K562 (cell line): Measurements from ENCODE around the gene CDK9. TPM values are rescaled to one million over a fixed set of nuclear protein-coding genes. Genes with fewer than 3 reads are reported as not detected.

ENCODE experiments used
- ATAC-seq: fragments of 200-7000 bp; cut with Tn5 transposase; 3 replicates; pipeline ENCODE4 v1.9.1; 2020; ENCODE audit warnings: moderate library complexity
- BruUV-seq: library from RNA; stranded (reverse); fragments of 400-500 nt; replicated peaks from 2 replicates; lab custom pipeline; 2021; lab: Mats Ljungman, UMichigan
- CTCF ChIA-PET: fragments of 300-600 bp; formaldehyde crosslinking; extraction: SDS; loops from one replicate; lab custom pipeline; 2021; ENCODE audit warnings: low intra/inter-chr PET ratio; lab: Yijun Ruan, JAX
- POLR2A ChIA-PET: fragments of 300-600, 350-650 bp; sonication (Branson Sonifier 250); formaldehyde crosslinking; extraction: SDS; loops from one replicate; lab custom pipeline; 2021; ENCODE audit warnings: antibody characterized with exemption, inconsistent platforms; lab: Yijun Ruan, JAX
- DNase-seq, 4 experiments: peaks; one replicate each; pipeline versions ENCODE4 v3.0.0 to v3.0.0-alpha.2; 2011 to 2018; ENCODE audit warnings: low spot score in 3 of 4, mixed read lengths in 3 of 4; ENCODE audit errors: extremely low read depth in 1 of 4
- FAIRE-seq: peaks from 2 replicates; lab custom pipeline; 2011; peaks lifted over from hg19 to GRCh38; lab: Jason Lieb, UNC
- H2AFZ ChIP-seq: 2 replicates; pipeline ENCODE4 v1.6.0; 2011; ENCODE audit warnings: low read depth, low read length, control low read depth, inconsistent platforms
- H3K27ac ChIP-seq: fragments of 200-600 bp; 3 replicates; pipeline ENCODE4 v1.8.0; 2011; ENCODE audit warnings: low read depth, mild to moderate bottlenecking, control low read depth, inconsistent platforms, low read length, moderate library complexity, mixed read lengths; ENCODE audit errors: extremely low read depth
- H3K27me3 ChIP-seq, 2 experiments: fragments of 300-600 bp in 1 of 2; 2 replicates in 1 of 2; 3 replicates in 1 of 2; pipeline versions ENCODE4 v1.6.0 to v1.8.0; 2011; ENCODE audit warnings: inconsistent platforms in 2 of 2, low read length in 2 of 2, mild to moderate bottlenecking in 1 of 2, mixed read lengths in 1 of 2, moderate library complexity in 1 of 2; ENCODE audit not compliant: control insufficient read depth in 2 of 2, insufficient read depth in 2 of 2
- H3K36me3 ChIP-seq: fragments of 300-600 bp; 3 replicates; pipeline ENCODE4 v1.8.0; 2011; ENCODE audit warnings: mild to moderate bottlenecking, low read length, inconsistent platforms; ENCODE audit not compliant: control insufficient read depth, insufficient read depth
- H3K4me1 ChIP-seq, 2 experiments: fragments of 200-600 bp in 1 of 2; replicated peaks in 1 of 2; 2 replicates in 1 of 2; 3 replicates in 1 of 2; pipeline versions ENCODE4 v1.5.1 to v1.8.0; 2011; ENCODE audit warnings: inconsistent platforms in 2 of 2, low read length in 2 of 2, mild to moderate bottlenecking in 1 of 2, mixed read lengths in 1 of 2, moderate library complexity in 1 of 2; ENCODE audit not compliant: control insufficient read depth in 2 of 2, insufficient read depth in 2 of 2
- H3K4me2 ChIP-seq: 2 replicates; pipeline ENCODE4 v1.6.1; 2011; ENCODE audit warnings: low read length, control low read depth, inconsistent platforms, mixed read lengths; ENCODE audit not compliant: insufficient read depth
- H3K4me3 ChIP-seq: fragments of 200-600 bp; sonication (generic), shearing (Covaris generic); 2 replicates; pipeline ENCODE4 v1.5.1; 2016; ENCODE audit warnings: control low read depth, inconsistent platforms
- H3K79me2 ChIP-seq: fragments of 200-600 bp; 3 replicates; pipeline ENCODE4 v1.8.0; 2011; ENCODE audit warnings: low read length, inconsistent platforms; ENCODE audit not compliant: control insufficient read depth, insufficient read depth
- H3K9ac ChIP-seq, 2 experiments: 2 replicates each; pipeline versions ENCODE4 v1.6.0 to v1.6.1; 2011; ENCODE audit warnings: low read depth in 2 of 2, low read length in 2 of 2, control low read depth in 1 of 2, inconsistent platforms in 1 of 2, mild to moderate bottlenecking in 1 of 2, mixed read lengths in 1 of 2; ENCODE audit not compliant: insufficient read depth in 1 of 2
- H3K9me1 ChIP-seq: one replicate; pipeline ENCODE4 v1.6.0; 2011; ENCODE audit warnings: inconsistent platforms, mild to moderate bottlenecking, low read length, moderate library complexity; ENCODE audit not compliant: control insufficient read depth, insufficient read depth
- H3K9me3 ChIP-seq: replicated peaks from 2 replicates; pipeline ENCODE4 v1.5.1; 2011; ENCODE audit warnings: low read depth, low read length, inconsistent platforms; ENCODE audit not compliant: control insufficient read depth, insufficient read depth
- H4K20me1 ChIP-seq: replicated peaks from 2 replicates; pipeline ENCODE4 v1.6.1; 2011; ENCODE audit warnings: low read length, inconsistent platforms, mixed read lengths; ENCODE audit not compliant: control insufficient read depth, insufficient read depth
- BRD4 ChIP-seq: fragments of 200-600 bp; sonication (generic); IDR thresholded peaks from 2 replicates; pipeline ENCODE4 v1.6.1; 2017; ENCODE audit warnings: inconsistent platforms
- E2F6 ChIP-seq, 2 experiments: IDR thresholded peaks; 2 replicates each; pipeline ENCODE4 v1.6.1; 2011; ENCODE audit warnings: borderline replicate concordance in 1 of 2, control low read depth in 1 of 2, low read depth in 1 of 2, low read length in 1 of 2, mild to moderate bottlenecking in 1 of 2, mixed read lengths in 1 of 2, moderate library complexity in 1 of 2; ENCODE audit not compliant: insufficient read depth in 1 of 2, insufficient read length in 1 of 2, poor library complexity in 1 of 2, severe bottlenecking in 1 of 2; ENCODE audit errors: extremely low read depth in 1 of 2
- FOXK1 ChIP-seq: sonication (generic); formaldehyde crosslinking; IDR thresholded peaks from 2 replicates; pipeline ENCODE4 v1.8.0; 2022; ENCODE audit warnings: missing genetic modification reagents, mild to moderate bottlenecking, borderline replicate concordance
- HDGF ChIP-seq: fragments of 450-650 bp; IDR thresholded peaks from 2 replicates; pipeline ENCODE4 v1.6.1; 2016
- HMG20A ChIP-seq: fragments of 450-650 bp; formaldehyde crosslinking; conservative IDR thresholded peaks from 2 replicates; pipeline ENCODE4 v1.4.0; 2020; ENCODE audit warnings: mild to moderate bottlenecking, mixed read lengths
- HMG20B ChIP-seq: fragments of 250-450 bp; sonication (Bioruptor Pico); IDR thresholded peaks from 2 replicates; pipeline ENCODE4 v1.5.0; 2021; ENCODE audit warnings: mild to moderate bottlenecking
- MAFG ChIP-seq: fragments of 450-650 bp; conservative IDR thresholded peaks from 2 replicates; pipeline ENCODE4 v1.6.1; 2016; ENCODE audit warnings: missing genetic modification characterization, missing compliant biosample characterization
- MBD2 ChIP-seq: sonication (generic); IDR thresholded peaks from 2 replicates; pipeline ENCODE4 v1.6.1; 2016; ENCODE audit warnings: low read depth, borderline replicate concordance
- MCM5 ChIP-seq: fragments of 450-650 bp; IDR thresholded peaks from 2 replicates; pipeline ENCODE4 v1.6.1; 2016; ENCODE audit warnings: low read depth
- NFRKB ChIP-seq: fragments of 450-650 bp; IDR thresholded peaks from 2 replicates; pipeline ENCODE4 v1.6.1; 2016; ENCODE audit warnings: low read depth
- POLR2A ChIP-seq: fragments of 450-650 bp; conservative IDR thresholded peaks from 2 replicates; pipeline ENCODE4 v1.6.1; 2016
- RUNX1 ChIP-seq: sonication (generic); IDR thresholded peaks from 2 replicates; pipeline ENCODE4 v1.6.1; 2016; ENCODE audit warnings: antibody characterized with exemption, low read depth
- STAG1 ChIP-seq: sonication (generic); formaldehyde crosslinking; IDR thresholded peaks from 2 replicates; pipeline ENCODE4 v1.5.0; 2020; ENCODE audit warnings: missing genetic modification reagents, borderline replicate concordance
- TCF15 ChIP-seq: fragments of 250-450 bp; sonication (Bioruptor Pico); IDR thresholded peaks from 2 replicates; pipeline ENCODE4 v1.8.0; 2022; ENCODE audit warnings: moderate library complexity, mild to moderate bottlenecking, inconsistent platforms
- TEAD2 ChIP-seq: fragments of 450-650 bp; IDR thresholded peaks from 2 replicates; pipeline ENCODE4 v1.6.1; 2016; ENCODE audit warnings: missing genetic modification characterization, control low read depth, missing compliant biosample characterization
- ZBTB33 ChIP-seq: sonication (generic); formaldehyde crosslinking; IDR thresholded peaks from 2 replicates; pipeline ENCODE4 v1.8.1; 2023; ENCODE audit warnings: mild to moderate bottlenecking, missing genetic modification reagents
- ZNF133 ChIP-seq: fragments of 250-450 bp; sonication (Bioruptor Pico); IDR thresholded peaks from 2 replicates; pipeline ENCODE4 v1.4.0; 2020; ENCODE audit warnings: mild to moderate bottlenecking
- ZNF217 ChIP-seq: sonication (generic); formaldehyde crosslinking; IDR thresholded peaks from 2 replicates; pipeline ENCODE4 v1.8.0; 2022; ENCODE audit warnings: mild to moderate bottlenecking, missing genetic modification reagents
- WGBS: fragments of 100-300 bp; shearing (Covaris generic); methylation state at CpG from one replicate; pipeline ENCODE4 v1.1.6; 2016; ENCODE audit warnings: low coverage, mixed read lengths; ENCODE audit not compliant: insufficient coverage; ENCODE audit errors: missing lambda C conversion rate; 5-methylcytosine and 5-hydroxymethylcytosine counted together
- in situ Hi-C: fragments of 300-500 bp; cut with MboI; formaldehyde crosslinking; loops from 4 replicates; pipeline ENCODE4 v1.15.0; 2018; ENCODE audit warnings: inconsistent platforms, mixed read lengths
- intact Hi-C: fragments of 100-400 bp; cut with micrococcal nuclease; formaldehyde crosslinking; loops from 2 replicates; pipeline ENCODE4 v1.14.2; 2022
- polyA plus RNA-seq, 8 experiments: library from polyadenylated mRNA; depleted of rRNA in 4 of 8; stranded (reverse) in 5 of 8; unstranded in 3 of 8; fragments of >200 nt; fragmentation: Nextera tagmentation in 2 of 8; fragmentation: Illumina TruSeq in 1 of 8; extraction: Ambion mirVana in 2 of 8; extraction: Trizol in 1 of 8; gene quantifications; 2 replicates each; pipeline versions ENCODE4 v1.2.1 to v1.2.3, GENCODE V29; 2011 to 2014; ENCODE audit warnings: inconsistent platforms in 1 of 8, missing spikeins in 1 of 8
- total RNA-seq, 7 experiments: library from RNA; depleted of rRNA in 6 of 7; stranded (reverse); fragments of >200 nt in 6 of 7; fragmentation: Illumina TruSeq in 2 of 7; extraction: Trizol in 2 of 7; gene quantifications; 2 replicates each; pipeline versions ENCODE4 v1.2.1 to v1.2.3, GENCODE V29; 2011 to 2021; ENCODE audit warnings: low replicate concordance in 1 of 7

CDK9 gene
- total and polyA plus RNA-seq, 9 of the 15 experiments (the other 6 are each of a cell fraction or from before 2014, with no cell fraction given), result 4.2 to 78.6 (median 33.0) TPM

- in situ Hi-C loops, result no loop called here
- BruUV-seq, result no TSS peak
- CTCF ChIA-PET, result no interaction called here
- TF ChIP-seq BRD4, result no peak
- TF ChIP-seq E2F6 (IDR thresholded peaks at IDR 0.05; ENCODE audit: borderline replicate concordance in 1 of 2, extremely low read depth in 1 of 2, insufficient read depth in 1 of 2, insufficient read length in 1 of 2, low read depth in 1 of 2, low read length in 1 of 2, poor library complexity in 1 of 2, severe bottlenecking in 1 of 2), result no peak
- TF ChIP-seq HMG20A, result no peak
- no peak for TF ChIP-seq TCF15 (CRISPR knock-in tag)
- 0 out of 2 replicates have a peak, but pooled peaks have one; percentile 18 for TF ChIP-seq ZBTB33 (CRISPR knock-in tag)
- TF ChIP-seq ZNF133 (CRISPR knock-in tag), result no peak
- no peak for TF ChIP-seq NFRKB
- no peak for TF ChIP-seq MCM5
- no peak for TF ChIP-seq HDGF
- TF ChIP-seq TEAD2, result no peak
- TF ChIP-seq RUNX1, result no peak
- TF ChIP-seq HMG20B, result no peak
- TF ChIP-seq STAG1 (CRISPR knock-in tag), result no peak
- TF ChIP-seq MBD2, result no peak
- TF ChIP-seq FOXK1 (CRISPR knock-in tag), result no peak
- no peak for TF ChIP-seq ZNF217 (CRISPR knock-in tag)
- TF ChIP-seq MAFG, result no peak
- 0 out of 2 replicates have a peak, but pooled peaks have one; percentile 19 for TF ChIP-seq POLR2A
These were observed 29.9 kb downstream of the CDK9 start for GRCh38 chr9:127815512-127816361.

More at GRCh38 chr9:127815512-127816361, 29.9 kb downstream of the CDK9 start:
- no peaks in the 10 kb centered on the region for H3K9me1 ChIP-seq
- no peaks in the 10 kb centered on the region for H4K20me1 ChIP-seq
- H3K4me3 ChIP-seq, result no peak overlapping the region
- H3K27me3 ChIP-seq, result no peaks in the 10 kb centered on the region
- no peak overlapping the region for H2AFZ ChIP-seq
- ATAC-seq (no peak), FAIRE-seq (no peak), DNase-seq (no peak)
- POLR2A ChIA-PET, result interaction anchor here (0.6 to 1.1 kb wide), 3 partner anchors 9 to 83 kb away, joined by 4 to 5 read pairs (median 4); no protein-coding TSS in a partner anchor
- H3K36me3 ChIP-seq, result peaks cover 39% of the 10 kb centered on the region; the same call in 1 of the 3 replicates
- H3K27ac ChIP-seq, result no peak overlapping the region
- H3K4me2 ChIP-seq, result no peak overlapping the region
- intact Hi-C loops, result no loop called here
- peaks cover 0 to 27% of the 10 kb centered on the region in 2 experiments; a peak in 1 of 5 replicates for H3K4me1 ChIP-seq
- no peaks in the 10 kb centered on the region for H3K9me3 ChIP-seq
- WGBS, result 92% methylated on average over 23 of the region's 33 CpGs
- no peaks in the 10 kb centered on the region for H3K79me2 ChIP-seq
- peak overlapping the region in 1 of 2 experiments; percentile 55; a peak in 1 of 4 replicates for H3K9ac ChIP-seq
